Measurements from ENCODE around the gene PSMD5. TPM values are rescaled to one million over a fixed set of nuclear protein-coding genes. Genes with fewer than 3 reads are reported as not detected.

PSMD5 gene
- total and polyA plus RNA-seq, 2 of the 4 experiments (the other 2 are of a cell fraction): 25.6 to 26.1 TPM

DNA sequence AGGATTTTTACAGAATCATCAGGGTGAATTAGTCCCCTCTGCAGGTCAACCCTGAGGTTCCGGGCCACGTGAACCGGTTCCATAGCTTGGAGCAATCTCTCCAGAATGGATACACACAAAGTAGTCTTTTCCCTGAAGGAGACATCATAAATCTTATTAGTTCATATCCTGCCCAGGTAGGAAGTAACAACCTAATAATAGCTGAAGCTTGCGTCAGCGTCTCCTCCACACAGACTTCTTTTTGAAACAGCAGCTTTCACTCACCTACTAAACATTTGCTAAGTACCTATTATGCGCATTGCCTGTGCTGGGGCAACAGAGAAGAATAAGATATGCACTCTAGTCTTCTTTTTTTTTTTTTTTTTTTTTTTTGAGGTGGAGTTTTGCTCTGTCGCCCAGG, 9.4 kb downstream of the PSMD5 start:
- TF ChIP-seq RCOR1 (IDR thresholded peaks at IDR 0.05; ENCODE audit: insufficient replicate concordance, low read length) (no peak), FOS (IDR thresholded peaks at IDR 0.05; ENCODE audit: low read depth, low read length) (no peak), SMC3 (IDR thresholded peaks at IDR 0.05; ENCODE audit: low read depth, low read length) (no peak), MAZ (IDR thresholded peaks at IDR 0.05; ENCODE audit: borderline replicate concordance, low read depth, low read length) (no peak), CHD1 (IDR thresholded peaks at IDR 0.05; ENCODE audit: low read depth, low read length) (no peak), CEBPB (IDR thresholded peaks at IDR 0.05; ENCODE audit: low read depth, low read length) (no peak), POLR2A (IDR thresholded peaks at IDR 0.05; ENCODE audit: low read depth, low read length) (no peak), RAD21 (IDR thresholded peaks at IDR 0.05; ENCODE audit: low read length) (no peak), MXI1 (IDR thresholded peaks at IDR 0.05; ENCODE audit: borderline replicate concordance, low read depth, low read length) (no peak), MAFK (IDR thresholded peaks at IDR 0.05; ENCODE audit: low read depth, low read length) (no peak), NFE2L2 (IDR thresholded peaks at IDR 0.05; ENCODE audit: low read depth, low read length) (no peak), BHLHE40 (IDR thresholded peaks at IDR 0.05; ENCODE audit: low read depth, low read length) (no peak), RFX5 (IDR thresholded peaks at IDR 0.05; ENCODE audit: low read depth, low read length) (no peak)
- TF ChIP-seq, protein P1, sequence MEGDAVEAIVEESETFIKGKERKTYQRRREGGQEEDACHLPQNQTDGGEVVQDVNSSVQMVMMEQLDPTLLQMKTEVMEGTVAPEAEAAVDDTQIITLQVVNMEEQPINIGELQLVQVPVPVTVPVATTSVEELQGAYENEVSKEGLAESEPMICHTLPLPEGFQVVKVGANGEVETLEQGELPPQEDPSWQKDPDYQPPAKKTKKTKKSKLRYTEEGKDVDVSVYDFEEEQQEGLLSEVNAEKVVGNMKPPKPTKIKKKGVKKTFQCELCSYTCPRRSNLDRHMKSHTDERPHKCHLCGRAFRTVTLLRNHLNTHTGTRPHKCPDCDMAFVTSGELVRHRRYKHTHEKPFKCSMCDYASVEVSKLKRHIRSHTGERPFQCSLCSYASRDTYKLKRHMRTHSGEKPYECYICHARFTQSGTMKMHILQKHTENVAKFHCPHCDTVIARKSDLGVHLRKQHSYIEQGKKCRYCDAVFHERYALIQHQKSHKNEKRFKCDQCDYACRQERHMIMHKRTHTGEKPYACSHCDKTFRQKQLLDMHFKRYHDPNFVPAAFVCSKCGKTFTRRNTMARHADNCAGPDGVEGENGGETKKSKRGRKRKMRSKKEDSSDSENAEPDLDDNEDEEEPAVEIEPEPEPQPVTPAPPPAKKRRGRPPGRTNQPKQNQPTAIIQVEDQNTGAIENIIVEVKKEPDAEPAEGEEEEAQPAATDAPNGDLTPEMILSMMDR (conservative IDR thresholded peaks at IDR 0.05; ENCODE audit: low read depth, low read length): no peak
- TF ChIP-seq, protein P2, sequence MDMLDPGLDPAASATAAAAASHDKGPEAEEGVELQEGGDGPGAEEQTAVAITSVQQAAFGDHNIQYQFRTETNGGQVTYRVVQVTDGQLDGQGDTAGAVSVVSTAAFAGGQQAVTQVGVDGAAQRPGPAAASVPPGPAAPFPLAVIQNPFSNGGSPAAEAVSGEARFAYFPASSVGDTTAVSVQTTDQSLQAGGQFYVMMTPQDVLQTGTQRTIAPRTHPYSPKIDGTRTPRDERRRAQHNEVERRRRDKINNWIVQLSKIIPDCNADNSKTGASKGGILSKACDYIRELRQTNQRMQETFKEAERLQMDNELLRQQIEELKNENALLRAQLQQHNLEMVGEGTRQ (IDR thresholded peaks at IDR 0.05; ENCODE audit: low read depth, low read length): no peak
- TF ChIP-seq, protein P3, sequence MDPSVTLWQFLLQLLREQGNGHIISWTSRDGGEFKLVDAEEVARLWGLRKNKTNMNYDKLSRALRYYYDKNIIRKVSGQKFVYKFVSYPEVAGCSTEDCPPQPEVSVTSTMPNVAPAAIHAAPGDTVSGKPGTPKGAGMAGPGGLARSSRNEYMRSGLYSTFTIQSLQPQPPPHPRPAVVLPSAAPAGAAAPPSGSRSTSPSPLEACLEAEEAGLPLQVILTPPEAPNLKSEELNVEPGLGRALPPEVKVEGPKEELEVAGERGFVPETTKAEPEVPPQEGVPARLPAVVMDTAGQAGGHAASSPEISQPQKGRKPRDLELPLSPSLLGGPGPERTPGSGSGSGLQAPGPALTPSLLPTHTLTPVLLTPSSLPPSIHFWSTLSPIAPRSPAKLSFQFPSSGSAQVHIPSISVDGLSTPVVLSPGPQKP (IDR thresholded peaks at IDR 0.05; ENCODE audit: borderline replicate concordance, low read depth, low read length): no peak
- Histone ChIP-seq H3K27me3 (ENCODE audit: control insufficient read depth, insufficient read depth, low read length) (no peaks in the 10 kb centered on the region), H3K4ac (ENCODE audit: low read depth, low read length) (no peak overlapping the region), H3K4me1 (ENCODE audit: control insufficient read depth, insufficient read depth, low read length) (no peaks in the 10 kb centered on the region; the same call in 1 of the 2 replicates), H3K9me1 (ENCODE audit: insufficient read depth, low read length) (no peaks in the 10 kb centered on the region), H2BK5ac (ENCODE audit: low read depth, low read length, poor library complexity, severe bottlenecking) (no peak overlapping the region), H3K36me3 (ENCODE audit: control insufficient read depth, insufficient read depth, low read length) (peaks cover 21% of the 10 kb centered on the region), H4K5ac (ENCODE audit: low read depth, low read length) (no peak overlapping the region), H3K9me3 (ENCODE audit: control insufficient read depth, insufficient read depth, low read length) (no peaks in the 10 kb centered on the region), H3K4me3 (ENCODE audit: insufficient read depth, low read depth, low read length) (no peak overlapping the region), H3K56ac (ENCODE audit: extremely low read depth, insufficient read depth, low read length) (no peak overlapping the region), H4K91ac (ENCODE audit: insufficient read depth, low read depth, low read length) (no peak overlapping the region), H4K20me1 (ENCODE audit: insufficient read depth, low read length) (peaks cover 4% of the 10 kb centered on the region; the same call in 1 of the 2 replicates), H2BK120ac (ENCODE audit: low read depth, low read length) (no peak overlapping the region), H3K14ac (replicated peaks; ENCODE audit: low read depth, low read length) (no peak overlapping the region), H3K18ac (ENCODE audit: low read depth, low read length) (no peak overlapping the region), H3K27ac (ENCODE audit: insufficient read depth, low read length) (no peak overlapping the region), H2AK9ac (replicated peaks; ENCODE audit: low read depth, low read length, poor library complexity) (no peak overlapping the region), H3K79me1 (ENCODE audit: low read depth in 1 of 2, low read length in 2 of 2) (peaks cover 19 to 44% of the 10 kb centered on the region in 2 experiments), H2BK15ac (ENCODE audit: low read depth, low read length) (no peak overlapping the region), H4K8ac (ENCODE audit: low read depth in 2 of 2, low read length in 2 of 2) (no peak overlapping the region), H2AK5ac (ENCODE audit: low read depth, low read length) (no peak overlapping the region), H3K9ac (ENCODE audit: low read depth, low read length) (no peak overlapping the region), H3K4me2 (ENCODE audit: low read depth, low read length) (no peak overlapping the region), H3K23ac (ENCODE audit: low read depth, low read length) (no peak overlapping the region), H2AFZ (replicated peaks; ENCODE audit: low read length, poor library complexity) (no peak overlapping the region), H2BK20ac (ENCODE audit: low read depth, low read length) (no peak overlapping the region)
- WGBS, 2 experiments (ENCODE audit: extremely low coverage in 2 of 2, insufficient read length in 1 of 2): 100% methylated on average over 3 of the region's 7 CpGs; no CpG with 5 or more reads in 1 of the 2 experiments
- intact Hi-C loops (cut with micrococcal nuclease) (loop anchor here (10.0 kb wide), 1 partner anchor 209 kb away; no protein-coding TSS in a partner anchor), in situ Hi-C loops (cut with MboI; ENCODE audit: low sequenced_read_pairs) (no loop called here), dilution Hi-C loops (cut with HindIII; ENCODE audit: low sequenced_read_pairs, unreplicated experiment) (no loop called here)
- CTCF ChIA-PET: interaction anchor here (1.1 kb wide), 1 partner anchor 18 kb away, joined by 3 read pairs; no protein-coding TSS in a partner anchor
- no peak for ATAC-seq (ENCODE audit: low read depth)
- POLR2A ChIA-PET (ENCODE audit: unreplicated experiment): no interaction called here
- no TSS peak for BruUV-seq (replicated peaks)
- no peak for DNase-seq

Data from IMR-90 (cell line).